GM12878 (cell line): ENCODE measurements around the gene DNMT3L. TPM values are rescaled to one million over a fixed set of nuclear protein-coding genes. Genes with fewer than 3 reads are reported as not detected.
"Not testable (repeated sequence)": the region's sequence is repeated elsewhere in the genome, so short reads cannot be mapped to it uniquely, and the experiment has no call there.

Source experiments
- ATAC-seq: fragments of 200-7000 bp; cut with Tn5 transposase; 3 replicates; pipeline ENCODE4 v1.9.1; 2020; ENCODE audit warnings: mild to moderate bottlenecking, moderate library complexity
- BruUV-seq: library from RNA; stranded (reverse); fragments of 400-500 nt; replicated peaks from 2 replicates; lab custom pipeline; 2021; lab: Mats Ljungman, UMichigan
- CTCF ChIA-PET: fragments of 300-600 bp; sonication (Branson Sonifier 250); formaldehyde crosslinking; extraction: SDS; loops from one replicate; lab custom pipeline; 2021; ENCODE audit warnings: inconsistent platforms; lab: Yijun Ruan, JAX
- POLR2A ChIA-PET: fragments of 350-600 bp; formaldehyde crosslinking; extraction: SDS; loops from one replicate; lab custom pipeline; 2021; ENCODE audit warnings: inconsistent platforms; lab: Charles Lee
- RAD21 ChIA-PET: fragments of 300-600 bp; sonication (Branson Sonifier 250); formaldehyde crosslinking; loops from one replicate; lab custom pipeline; 2023; ENCODE audit warnings: antibody characterized with exemption; ENCODE audit not compliant: unreplicated experiment; lab: Charles Lee
- SMC1A ChIA-PET: fragments of 300-600 bp; sonication (Branson Sonifier 250); formaldehyde crosslinking; loops from one replicate; lab custom pipeline; 2023; ENCODE audit not compliant: unreplicated experiment, uncharacterized antibody; lab: Charles Lee
- DNase-seq: peaks from one replicate; pipeline ENCODE4 v3.0.0-alpha.2; 2011; ENCODE audit warnings: low read depth, low spot score
- FAIRE-seq: peaks from 3 replicates; lab custom pipeline; 2011; peaks lifted over from hg19 to GRCh38; lab: Jason Lieb, UNC
- H2AFZ ChIP-seq: 2 replicates; pipeline ENCODE4 v1.6.0; 2011; ENCODE audit warnings: low read depth, low read length, control low read depth; ENCODE audit not compliant: control insufficient read depth
- H3K27ac ChIP-seq: 2 replicates; pipeline ENCODE4 v1.5.1; 2011; ENCODE audit warnings: control low read depth; ENCODE audit not compliant: control insufficient read depth, insufficient read depth
- H3K27me3 ChIP-seq, 2 experiments: replicated peaks in 1 of 2; 2 replicates each; pipeline versions ENCODE4 v1.6.0 to v1.6.1; 2011; ENCODE audit warnings: low read length in 1 of 2; ENCODE audit not compliant: control insufficient read depth in 2 of 2, insufficient read depth in 2 of 2
- H3K36me3 ChIP-seq, 2 experiments: 2 replicates each; pipeline ENCODE4 v1.5.1; 2011; ENCODE audit warnings: low read length in 1 of 2; ENCODE audit not compliant: control insufficient read depth in 2 of 2, insufficient read depth in 2 of 2
- H3K4me1 ChIP-seq: 2 replicates; pipeline ENCODE4 v1.6.1; 2011; ENCODE audit warnings: mild to moderate bottlenecking, low read length, moderate library complexity, mixed read lengths; ENCODE audit not compliant: control insufficient read depth, insufficient read depth
- H3K4me2 ChIP-seq: 2 replicates; pipeline ENCODE4 v1.6.0; 2011; ENCODE audit warnings: control low read depth; ENCODE audit not compliant: control insufficient read depth, insufficient read depth
- H3K4me3 ChIP-seq: fragments of 200-600 bp; sonication (generic); 2 replicates; pipeline ENCODE4 v1.5.1; 2016
- H3K79me2 ChIP-seq: 2 replicates; pipeline ENCODE4 v1.6.0; 2011; ENCODE audit warnings: low read length; ENCODE audit not compliant: control insufficient read depth, insufficient read depth
- H3K9ac ChIP-seq: 2 replicates; pipeline ENCODE4 v1.8.0; 2011; ENCODE audit warnings: low read length, control low read depth, mixed read lengths; ENCODE audit not compliant: control insufficient read depth, insufficient read depth
- H3K9me3 ChIP-seq: replicated peaks from 3 replicates; pipeline ENCODE4 v1.5.1; 2011; ENCODE audit warnings: mild to moderate bottlenecking, low read length; ENCODE audit not compliant: control insufficient read depth, insufficient read depth
- H4K20me1 ChIP-seq: 2 replicates; pipeline ENCODE4 v1.6.0; 2011; ENCODE audit not compliant: control insufficient read depth, insufficient read depth
- WGBS: methylation state at CpG from one replicate; pipeline ENCODE4 v1.1.6; 2016; ENCODE audit warnings: low lambda C conversion rate; ENCODE audit not compliant: insufficient replicate concordance, insufficient coverage; ENCODE audit errors: missing lambda C conversion rate; 5-methylcytosine and 5-hydroxymethylcytosine counted together
- in situ Hi-C: fragments of 300-500 bp; cut with MboI; formaldehyde crosslinking; loops from 9 replicates; pipeline ENCODE4 v1.14.3; 2018; ENCODE audit warnings: mixed read lengths
- intact Hi-C: fragments of 100-400 bp; cut with micrococcal nuclease; formaldehyde crosslinking; loops from one replicate; pipeline ENCODE4 v1.14.2; 2022; ENCODE audit not compliant: unreplicated experiment
- polyA plus RNA-seq, 11 experiments: library from polyadenylated mRNA; depleted of rRNA in 4 of 11; unstranded in 6 of 11; stranded (reverse) in 5 of 11; fragments of >200 nt; fragmentation: Nextera tagmentation in 4 of 11; fragmentation: Illumina TruSeq in 1 of 11; extraction: Ambion mirVana in 4 of 11; extraction: Trizol in 1 of 11; gene quantifications; 1 replicate in 1 of 11; 2 replicates in 10 of 11; pipeline versions ENCODE4 v1.2.1 to v1.2.3, GENCODE V29; 2011 to 2016; ENCODE audit warnings: inconsistent platforms in 2 of 11, missing spikeins in 2 of 11, low read depth in 1 of 11
- total RNA-seq, 4 experiments: library from RNA; depleted of rRNA in 3 of 4; stranded (reverse); fragments of >200 nt in 3 of 4; fragmentation: Illumina TruSeq in 1 of 4; extraction: Trizol in 1 of 4; gene quantifications; 2 replicates each; pipeline versions ENCODE4 v1.2.1 to v1.2.3, GENCODE V29; 2013 to 2021

The DNMT3L gene
- total and polyA plus RNA-seq, 10 of the 15 experiments (the other 5 are each of a cell fraction or from before 2014, with no cell fraction given), result not detected

GRCh38 chr21:44229561-44229960 is 32.1 kb downstream of the DNMT3L start:
- H3K27me3 ChIP-seq, SMC1A ChIA-PET, FAIRE-seq, DNase-seq, H3K4me1 ChIP-seq, RAD21 ChIA-PET, H3K27ac ChIP-seq, intact Hi-C loops, H3K36me3 ChIP-seq, ATAC-seq, H3K79me2 ChIP-seq, H3K9me3 ChIP-seq, CTCF ChIA-PET, H2AFZ ChIP-seq, POLR2A ChIA-PET, BruUV-seq, H3K9ac ChIP-seq, H3K4me2 ChIP-seq, H4K20me1 ChIP-seq, in situ Hi-C loops, H3K4me3 ChIP-seq: not testable (repeated sequence)
- 100% methylated on average over 5 of the region's 22 CpGs for WGBS

- H3K4me2 ChIP-seq, H3K9ac ChIP-seq, intact Hi-C loops, H3K27me3 ChIP-seq, H2AFZ ChIP-seq, ATAC-seq, H3K79me2 ChIP-seq, H3K4me3 ChIP-seq, RAD21 ChIA-PET, POLR2A ChIA-PET, DNase-seq, H3K36me3 ChIP-seq, FAIRE-seq, H4K20me1 ChIP-seq, H3K27ac ChIP-seq, BruUV-seq, CTCF ChIA-PET, in situ Hi-C loops, H3K4me1 ChIP-seq, H3K9me3 ChIP-seq, SMC1A ChIA-PET: not testable (repeated sequence)
- WGBS, result no CpG with 5 or more reads among the region's 13 CpGs
Observed at GRCh38 chr21:44228109-44228508, 33.6 kb downstream of the DNMT3L start.

GRCh38 chr21:44227614-44228013 is 34.1 kb downstream of the DNMT3L start:
- H3K27ac ChIP-seq, FAIRE-seq, ATAC-seq, DNase-seq, BruUV-seq, in situ Hi-C loops, SMC1A ChIA-PET, H3K36me3 ChIP-seq, H4K20me1 ChIP-seq, H3K4me3 ChIP-seq, POLR2A ChIA-PET, H3K9me3 ChIP-seq, H3K4me1 ChIP-seq, H3K27me3 ChIP-seq, CTCF ChIA-PET, intact Hi-C loops, H2AFZ ChIP-seq, H3K79me2 ChIP-seq, H3K9ac ChIP-seq, RAD21 ChIA-PET, H3K4me2 ChIP-seq: not testable (repeated sequence)
- WGBS, result no CpG with 5 or more reads among the region's 9 CpGs

DNA sequence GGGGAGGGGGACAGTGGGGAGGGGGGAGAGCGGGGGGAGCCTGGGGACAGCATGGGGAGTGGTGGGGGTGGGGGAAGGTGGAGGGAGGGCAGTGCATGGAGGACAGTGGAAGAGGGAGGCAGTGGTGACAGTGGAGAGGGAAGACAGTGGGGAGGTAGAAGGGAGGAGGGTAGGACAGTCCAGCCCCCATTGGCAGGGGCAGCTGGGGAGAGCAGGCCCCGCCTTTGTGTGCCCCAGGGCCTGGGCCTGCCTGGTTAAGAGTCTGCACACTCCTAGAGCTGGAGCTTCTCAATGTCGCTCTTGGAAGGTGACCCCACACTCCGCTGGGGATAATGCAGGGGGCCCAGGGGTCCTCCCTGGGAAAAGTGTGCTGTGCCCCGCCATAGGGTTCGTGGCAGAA is 36.1 kb downstream of the DNMT3L start:
- H3K4me2 ChIP-seq, H3K79me2 ChIP-seq, RAD21 ChIA-PET, H2AFZ ChIP-seq, POLR2A ChIA-PET, H3K27ac ChIP-seq, in situ Hi-C loops, ATAC-seq, H3K9ac ChIP-seq, SMC1A ChIA-PET, H3K36me3 ChIP-seq, CTCF ChIA-PET, FAIRE-seq, intact Hi-C loops, BruUV-seq, H3K4me1 ChIP-seq, DNase-seq, H3K27me3 ChIP-seq, H3K4me3 ChIP-seq, H4K20me1 ChIP-seq, H3K9me3 ChIP-seq: not testable (repeated sequence)
- WGBS, result no CpG with 5 or more reads among the region's 6 CpGs
